Natural killer cell (primary cell): ENCODE results near the gene ZDHHC14. TPM values are rescaled to one million over a fixed set of nuclear protein-coding genes. Genes with fewer than 3 reads are reported as not detected.
A peak's percentile ranks its signal among the peaks of the same experiment; 100 is the strongest.

Experiments used
- ATAC-seq, 3 donors: fragments of 150-1000 bp in 2 of 3; fragments of 200-7000 bp in 1 of 3; cut with Tn5 transposase; 1 replicate in 1 of 3; 2 replicates in 2 of 3; pipeline ENCODE4 v1.10.0; 2021; ENCODE audit warnings: mild to moderate bottlenecking in 2 of 3, moderate library complexity in 2 of 3
- DNase-seq, 2 donors: peaks; one replicate each; pipeline versions ENCODE4 v3.0.0 to v3.0.0-alpha.2; 2013 to 2021; ENCODE audit warnings: mixed read lengths in 1 of 2
- H3K27ac ChIP-seq: one replicate; pipeline ENCODE4 v1.5.1; 2013; ENCODE audit warnings: mild to moderate bottlenecking, low read length
- H3K27me3 ChIP-seq: one replicate; pipeline ENCODE4 v1.6.1; 2013; ENCODE audit warnings: low read length; ENCODE audit not compliant: control insufficient read depth, insufficient read depth
- H3K36me3 ChIP-seq: one replicate; pipeline ENCODE4 v1.6.1; 2013; ENCODE audit warnings: low read length; ENCODE audit not compliant: control insufficient read depth, insufficient read depth
- H3K4me1 ChIP-seq: one replicate; pipeline ENCODE4 v1.6.1; 2013; ENCODE audit warnings: low read length; ENCODE audit not compliant: control insufficient read depth, insufficient read depth
- H3K4me3 ChIP-seq: one replicate; pipeline ENCODE4 v1.5.1; 2013; ENCODE audit warnings: low read length
- H3K9me3 ChIP-seq: one replicate; pipeline ENCODE4 v1.6.1; 2013; ENCODE audit warnings: low read length; ENCODE audit not compliant: control insufficient read depth, insufficient read depth
- H3K27ac Mint-ChIP-seq, 2 donors: one replicate each; pipeline ENCODE4 v1.8.0; 2022; ENCODE audit warnings: mild to moderate bottlenecking in 2 of 2, mixed read lengths in 2 of 2, moderate library complexity in 1 of 2
- H3K27me3 Mint-ChIP-seq, 2 donors: one replicate each; pipeline ENCODE4 v1.8.0; 2022; ENCODE audit warnings: low read depth in 2 of 2, mixed read lengths in 2 of 2
- H3K36me3 Mint-ChIP-seq: one replicate; pipeline ENCODE4 v1.8.0; 2022; ENCODE audit warnings: mixed read lengths
- H3K4me1 Mint-ChIP-seq, 2 donors: one replicate each; pipeline ENCODE4 v1.8.0; 2022; ENCODE audit warnings: mixed read lengths in 2 of 2
- H3K4me3 Mint-ChIP-seq: one replicate; pipeline ENCODE4 v1.8.0; 2022; ENCODE audit warnings: mild to moderate bottlenecking, moderate library complexity, mixed read lengths
- H3K9me3 Mint-ChIP-seq, 2 donors: one replicate each; pipeline ENCODE4 v1.8.0; 2022; ENCODE audit warnings: mixed read lengths in 2 of 2
- WGBS: methylation state at CpG from one replicate; pipeline ENCODE4 v1.1.7; 2013; ENCODE audit warnings: missing lambda C conversion rate; ENCODE audit not compliant: insufficient coverage; 5-methylcytosine and 5-hydroxymethylcytosine counted together
- intact Hi-C: fragments of 100-400 bp; cut with micrococcal nuclease; formaldehyde crosslinking; loops from one replicate; pipeline ENCODE4 v1.14.2; 2022
- total RNA-seq, 4 donors: library from RNA; stranded (reverse); fragments of 120-200 nt in 1 of 4; gene quantifications; one replicate each; pipeline versions ENCODE4 v1.2.3 to v1.2.4, GENCODE V29; 2013 to 2022
- TF ChIP-seq, protein P1 (sequence below): fragments of 200-600 bp; IDR thresholded peaks from one replicate; pipeline ENCODE4 v1.8.0; 2022; ENCODE audit warnings: antibody characterized with exemption

Gene ZDHHC14
- total RNA-seq, 3 donors from 2014 or later (not counting 1 experiment from before 2014, with no cell fraction given): 6.7 to 11.3 (median 10.6) TPM

DNA sequence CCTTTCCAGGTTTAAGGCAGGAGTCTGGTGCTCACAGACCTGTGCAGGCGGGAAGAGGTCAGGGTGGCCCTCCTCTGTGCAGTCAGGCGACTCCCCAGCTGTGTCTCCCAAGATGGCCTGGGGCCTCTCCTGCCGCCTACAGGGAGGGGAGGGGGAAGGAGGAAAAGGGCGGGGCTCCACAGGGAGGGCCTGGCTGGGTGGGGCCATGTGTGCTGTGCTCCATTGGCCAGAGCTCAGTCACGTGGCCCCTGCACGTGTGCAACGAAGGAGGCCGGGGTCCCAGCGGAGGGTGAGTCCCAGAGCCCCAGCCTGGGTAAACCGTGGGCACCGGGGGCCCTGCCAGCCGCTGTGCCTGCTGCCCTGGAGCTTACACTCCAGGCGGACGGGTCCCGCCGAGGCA is 211.6 kb downstream of the ZDHHC14 start:
- peaks cover 4 to 8% of the 10 kb centered on the region in 2 donors for H3K9me3 Mint-ChIP-seq
- Histone ChIP-seq H3K36me3 (no peaks in the 10 kb centered on the region), H3K9me3 (peaks cover 6% of the 10 kb centered on the region), H3K4me1 (peaks cover 2% of the 10 kb centered on the region), H3K27ac (no peak overlapping the region), H3K27me3 (no peaks in the 10 kb centered on the region), H3K4me3 (no peak overlapping the region)
- peak in 1 of 3 donors; percentile 46 for ATAC-seq
- H3K27ac Mint-ChIP-seq: no peak overlapping the region
- WGBS: 92% methylated on average over 16 of the region's 16 CpGs
- peaks cover 7% of the 10 kb centered on the region for H3K36me3 Mint-ChIP-seq
- peaks cover 9 to 12% of the 10 kb centered on the region in 2 donors for H3K4me1 Mint-ChIP-seq
- H3K4me3 Mint-ChIP-seq: peak overlapping the region; percentile 38
- TF ChIP-seq, protein P1, sequence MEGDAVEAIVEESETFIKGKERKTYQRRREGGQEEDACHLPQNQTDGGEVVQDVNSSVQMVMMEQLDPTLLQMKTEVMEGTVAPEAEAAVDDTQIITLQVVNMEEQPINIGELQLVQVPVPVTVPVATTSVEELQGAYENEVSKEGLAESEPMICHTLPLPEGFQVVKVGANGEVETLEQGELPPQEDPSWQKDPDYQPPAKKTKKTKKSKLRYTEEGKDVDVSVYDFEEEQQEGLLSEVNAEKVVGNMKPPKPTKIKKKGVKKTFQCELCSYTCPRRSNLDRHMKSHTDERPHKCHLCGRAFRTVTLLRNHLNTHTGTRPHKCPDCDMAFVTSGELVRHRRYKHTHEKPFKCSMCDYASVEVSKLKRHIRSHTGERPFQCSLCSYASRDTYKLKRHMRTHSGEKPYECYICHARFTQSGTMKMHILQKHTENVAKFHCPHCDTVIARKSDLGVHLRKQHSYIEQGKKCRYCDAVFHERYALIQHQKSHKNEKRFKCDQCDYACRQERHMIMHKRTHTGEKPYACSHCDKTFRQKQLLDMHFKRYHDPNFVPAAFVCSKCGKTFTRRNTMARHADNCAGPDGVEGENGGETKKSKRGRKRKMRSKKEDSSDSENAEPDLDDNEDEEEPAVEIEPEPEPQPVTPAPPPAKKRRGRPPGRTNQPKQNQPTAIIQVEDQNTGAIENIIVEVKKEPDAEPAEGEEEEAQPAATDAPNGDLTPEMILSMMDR: no peak
- DNase-seq: peak in 1 of 2 donors; percentile 22
- no peaks in the 10 kb centered on the region for H3K27me3 Mint-ChIP-seq
- intact Hi-C loops: no loop called here

DNA sequence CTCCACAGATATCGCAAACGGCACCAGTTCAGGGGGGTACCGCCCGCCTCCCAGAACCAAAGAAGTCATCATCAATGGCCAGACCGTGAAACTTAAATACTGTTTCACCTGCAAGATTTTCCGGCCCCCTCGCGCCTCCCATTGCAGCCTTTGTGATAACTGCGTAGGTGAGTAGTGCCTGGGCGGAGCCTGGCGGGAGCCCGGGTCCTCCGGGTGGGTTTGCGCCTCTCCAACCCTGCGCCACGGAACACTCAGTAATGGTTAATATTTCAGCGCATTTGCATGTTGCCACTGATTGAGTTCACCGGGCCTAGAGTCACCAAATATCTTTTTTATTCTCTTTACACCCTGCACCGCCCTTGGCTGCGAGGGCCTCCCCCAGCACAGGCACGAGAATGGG is 212.0 kb downstream of the ZDHHC14 start:
- no peak overlapping the region for H3K27ac ChIP-seq
- intact Hi-C loops: no loop called here
- Mint-ChIP-seq H3K36me3 (peaks cover 7% of the 10 kb centered on the region), H3K4me3 (peak overlapping the region; percentile 38), H3K4me1 (peaks cover 13 to 16% of the 10 kb centered on the region in 2 donors), H3K27ac (no peak overlapping the region), H3K9me3 (peaks cover 4 to 8% of the 10 kb centered on the region in 2 donors), H3K27me3 (no peaks in the 10 kb centered on the region)
- peaks cover 7% of the 10 kb centered on the region for H3K4me1 ChIP-seq
- H3K36me3 ChIP-seq: no peaks in the 10 kb centered on the region
- WGBS: 97% methylated on average over 21 of the region's 21 CpGs
- DNase-seq (no peak), ATAC-seq (no peak)
- H3K4me3 ChIP-seq: no peak overlapping the region
- no peaks in the 10 kb centered on the region for H3K27me3 ChIP-seq
- peaks cover 6% of the 10 kb centered on the region for H3K9me3 ChIP-seq
- TF ChIP-seq, protein P1: no peak

DNA sequence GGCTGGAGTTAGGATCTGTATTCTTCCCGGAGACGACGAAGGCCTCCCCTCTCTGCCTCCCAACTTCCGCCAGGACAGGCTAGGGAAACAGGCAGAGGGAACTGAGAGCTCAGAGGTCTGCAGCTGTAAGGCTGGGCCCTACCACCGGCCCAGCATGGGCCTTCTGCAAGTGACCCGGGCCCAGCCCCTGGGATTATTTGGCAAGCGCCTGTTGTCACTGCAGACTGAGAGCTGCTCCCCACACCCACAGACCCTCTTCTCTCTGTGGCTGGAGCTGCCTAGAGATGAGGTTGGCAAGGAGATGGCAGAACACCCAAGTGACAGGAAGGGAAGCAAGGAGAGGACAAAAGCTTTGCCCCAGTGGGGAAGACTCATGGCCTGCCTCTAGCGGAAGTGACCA is 212.6 kb downstream of the ZDHHC14 start:
- Histone ChIP-seq H3K4me1 (peaks cover 8% of the 10 kb centered on the region), H3K27ac (no peak overlapping the region), H3K27me3 (no peaks in the 10 kb centered on the region), H3K9me3 (peaks cover 6% of the 10 kb centered on the region), H3K4me3 (no peak overlapping the region), H3K36me3 (no peaks in the 10 kb centered on the region)
- Mint-ChIP-seq H3K9me3 (peaks cover 4 to 8% of the 10 kb centered on the region in 2 donors), H3K4me3 (no peak overlapping the region), H3K27ac (no peak overlapping the region), H3K27me3 (no peaks in the 10 kb centered on the region), H3K36me3 (peaks cover 7% of the 10 kb centered on the region), H3K4me1 (peaks cover 15 to 18% of the 10 kb centered on the region in 2 donors)
- TF ChIP-seq, protein P1: no peak
- DNase-seq: no peak
- intact Hi-C loops: no loop called here
- WGBS: 99% methylated on average over 7 of the region's 8 CpGs
- ATAC-seq: no peak

DNA sequence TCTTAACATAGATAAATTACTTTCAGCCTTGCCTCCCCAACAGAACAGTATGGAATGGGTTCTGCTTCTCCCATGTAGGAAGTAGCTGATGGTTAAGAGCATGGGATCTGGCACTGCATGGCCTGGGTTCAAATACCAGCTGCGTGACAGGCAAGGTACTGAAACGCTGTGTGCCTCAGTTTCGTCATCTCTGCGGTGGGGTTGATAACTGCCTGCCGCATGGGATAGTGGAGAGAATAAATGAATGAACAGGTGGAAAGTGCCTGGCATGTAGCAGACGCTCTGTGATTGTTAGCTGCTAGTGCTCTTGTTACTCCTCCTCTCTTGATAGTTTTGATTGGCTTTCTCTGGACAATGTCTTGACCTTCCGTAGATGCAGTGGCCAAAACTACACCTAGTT is 213.3 kb downstream of the ZDHHC14 start:
- Mint-ChIP-seq H3K36me3 (peaks cover 7% of the 10 kb centered on the region), H3K4me1 (peaks cover 15 to 18% of the 10 kb centered on the region in 2 donors), H3K4me3 (no peak overlapping the region), H3K27ac (no peak overlapping the region), H3K9me3 (peaks cover 4 to 5% of the 10 kb centered on the region in 2 donors), H3K27me3 (no peaks in the 10 kb centered on the region)
- no peaks in the 10 kb centered on the region for H3K36me3 ChIP-seq
- WGBS: 96% methylated on average over 7 of the region's 7 CpGs
- no peak overlapping the region for H3K27ac ChIP-seq
- ATAC-seq (no peak), DNase-seq (no peak)
- H3K9me3 ChIP-seq: peaks cover 6% of the 10 kb centered on the region
- H3K4me1 ChIP-seq: peaks cover 8% of the 10 kb centered on the region
- TF ChIP-seq, protein P1: no peak
- H3K27me3 ChIP-seq: no peaks in the 10 kb centered on the region
- H3K4me3 ChIP-seq: no peak overlapping the region
- intact Hi-C loops: no loop called here
